GM19468 (cell line): Measurements from ENCODE around the gene MED15.
"Not testable (repeated sequence)": the region's sequence is repeated elsewhere in the genome, so short reads cannot be mapped to it uniquely, and the experiment has no call there.

Experiments used
- ATAC-seq: cut with Tn5 transposase; IDR thresholded peaks from one replicate; pipeline ENCODE4 v1.9.1; 2021; ENCODE audit warnings: mild to moderate bottlenecking, moderate library complexity, moderate number of reproducible peaks; ENCODE audit not compliant: unreplicated experiment; ENCODE audit errors: extremely low read depth

MED15 gene

GRCh38 chr22:20528405-20528978 is 21.1 kb downstream of the MED15 start:
- ATAC-seq: no peak

- no peak for ATAC-seq
Observed at GRCh38 chr22:20530368-20531153, 23.2 kb downstream of the MED15 start.

GRCh38 chr22:20531154-20531403 is 23.7 kb downstream of the MED15 start:
- no peak for ATAC-seq

GRCh38 chr22:20531404-20532201 is 24.2 kb downstream of the MED15 start:
- ATAC-seq: no peak

GRCh38 chr22:20532256-20532993 is 25.0 kb downstream of the MED15 start:
- no peak for ATAC-seq

GRCh38 chr22:20533095-20533878 is 25.9 kb downstream of the MED15 start:
- no peak for ATAC-seq

GRCh38 chr22:20533879-20534265 is 26.5 kb downstream of the MED15 start:
- ATAC-seq: no peak

- no peak for ATAC-seq
Observed at GRCh38 chr22:20536590-20537324, 29.3 kb downstream of the MED15 start.

- ATAC-seq: no peak
Observed at GRCh38 chr22:20537325-20537756, 29.9 kb downstream of the MED15 start.

GRCh38 chr22:20537983-20538382 is 30.6 kb downstream of the MED15 start:
- ATAC-seq: no peak

- ATAC-seq: not testable (repeated sequence)
Observed at GRCh38 chr22:20538875-20539274, 31.5 kb downstream of the MED15 start.

GRCh38 chr22:20542055-20542454 is 34.6 kb downstream of the MED15 start:
- no peak for ATAC-seq

- ATAC-seq: no peak
Observed at GRCh38 chr22:20542736-20543135, 35.3 kb downstream of the MED15 start.

- not testable (repeated sequence) for ATAC-seq
Observed at GRCh38 chr22:20545318-20545634, 37.9 kb downstream of the MED15 start.

GRCh38 chr22:20545681-20546521 is 38.5 kb downstream of the MED15 start:
- no peak for ATAC-seq

GRCh38 chr22:20546541-20546950 is 39.1 kb downstream of the MED15 start:
- ATAC-seq: no peak

- ATAC-seq: no peak
Observed at GRCh38 chr22:20547029-20547428, 39.6 kb downstream of the MED15 start.

GRCh38 chr22:20548806-20549205 is 41.4 kb downstream of the MED15 start:
- ATAC-seq: no peak
